ENCODE results near the gene GTPBP2. TPM values are rescaled to one million over a fixed set of nuclear protein-coding genes. Genes with fewer than 3 reads are reported as not detected.

GTPBP2 gene
- total and polyA plus RNA-seq, 7 donors, result 27.8 to 69.6 (median 34.6) TPM

DNA sequence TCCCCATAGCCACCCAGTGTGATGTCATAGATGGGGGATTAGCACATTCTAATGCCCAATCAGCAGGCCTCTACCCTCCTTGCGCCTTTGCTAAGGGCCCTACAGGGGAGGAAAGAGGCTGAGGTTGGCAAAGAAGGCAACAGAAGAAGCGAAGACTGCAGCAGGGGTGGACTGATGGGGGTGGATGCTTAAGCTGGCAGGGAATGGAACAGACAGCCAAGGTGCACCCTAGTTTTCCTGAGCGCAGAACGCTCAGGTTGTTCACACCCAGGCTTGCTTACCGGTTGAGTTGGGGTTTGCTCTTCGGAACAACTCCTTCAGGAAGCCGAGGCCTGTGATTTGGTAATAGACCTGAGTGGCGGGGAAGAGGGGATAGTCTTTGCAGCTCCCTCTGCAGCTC lies 45.9 kb upstream of the GTPBP2 start:
- WGBS, 3 donors, result 91 to 95% (median 91%) methylated on average over 8 of the region's 8 CpGs
- Histone ChIP-seq H3K27ac (peak overlapping the region; percentile 95), H3K4me3 (no peak overlapping the region), H3K36me3 (ENCODE audit: insufficient read depth in 1 of 2, low read depth in 1 of 2) (peaks cover 0 to 78% of the 10 kb centered on the region in 2 donors), H3K27me3 (ENCODE audit: insufficient read depth in 3 of 3, low read length in 2 of 3) (no peaks in the 10 kb centered on the region), H3K4me1 (peaks cover 91% of the 10 kb centered on the region), H3K9me3 (no peaks in the 10 kb centered on the region)
- no peak for TF ChIP-seq CTCF (IDR thresholded peaks at IDR 0.05)
- DNase-seq (no peak), ATAC-seq (no peak)
- intact Hi-C loops (cut with DNase I), result no loop called here

DNA sequence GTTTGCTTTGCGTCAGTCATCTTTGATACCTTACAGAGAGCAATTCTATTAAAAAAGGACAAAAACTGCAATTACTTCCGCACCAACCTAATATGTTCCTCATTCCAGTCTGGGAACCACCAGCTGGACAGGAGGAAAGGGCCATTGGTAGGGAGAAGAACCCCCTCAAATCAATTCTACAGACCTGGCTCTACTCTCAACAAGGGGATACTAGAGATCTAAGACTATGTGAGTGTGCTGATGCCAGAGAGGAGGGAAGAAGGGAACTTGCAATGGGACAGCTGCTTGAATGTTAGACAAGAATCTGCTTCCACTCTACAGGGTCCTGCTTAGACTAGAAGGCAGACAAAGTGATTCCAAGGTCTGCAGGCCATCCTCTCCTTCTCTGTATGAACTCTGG lies 45.2 kb upstream of the GTPBP2 start:
- intact Hi-C loops (cut with DNase I), result no loop called here
- WGBS, 3 donors, result 89 to 95% (median 92%) methylated on average over 2 of the region's 2 CpGs
- Histone ChIP-seq H3K27ac (peak overlapping the region; percentile 95), H3K9me3 (no peaks in the 10 kb centered on the region), H3K4me3 (no peak overlapping the region), H3K36me3 (ENCODE audit: insufficient read depth in 1 of 2, low read depth in 1 of 2) (peaks cover 0 to 78% of the 10 kb centered on the region in 2 donors), H3K27me3 (ENCODE audit: insufficient read depth in 3 of 3, low read length in 2 of 3) (no peaks in the 10 kb centered on the region), H3K4me1 (peaks cover 91% of the 10 kb centered on the region)
- DNase-seq (no peak), ATAC-seq (no peak)
- TF ChIP-seq CTCF (IDR thresholded peaks at IDR 0.05), result no peak

GRCh38 chr6:43673444-43674084 lies 44.5 kb upstream of the GTPBP2 start:
- Histone ChIP-seq H3K9me3 (no peaks in the 10 kb centered on the region), H3K4me1 (peaks cover 91% of the 10 kb centered on the region), H3K27me3 (ENCODE audit: insufficient read depth in 3 of 3, low read length in 2 of 3) (no peaks in the 10 kb centered on the region), H3K36me3 (ENCODE audit: insufficient read depth in 1 of 2, low read depth in 1 of 2) (peaks cover 0 to 73% of the 10 kb centered on the region in 2 donors), H3K27ac (peak overlapping the region; percentile 95), H3K4me3 (no peak overlapping the region)
- no peak for TF ChIP-seq CTCF (IDR thresholded peaks at IDR 0.05)
- ATAC-seq, result peak in 2 of 4 donors; percentile 16 to 29
- 45 to 61% (median 51%) methylated on average over 15 of the region's 15 CpGs for WGBS, 3 donors
- intact Hi-C loops (cut with DNase I), result no loop called here
- DNase-seq, result peak; percentile 56 to 75

DNA sequence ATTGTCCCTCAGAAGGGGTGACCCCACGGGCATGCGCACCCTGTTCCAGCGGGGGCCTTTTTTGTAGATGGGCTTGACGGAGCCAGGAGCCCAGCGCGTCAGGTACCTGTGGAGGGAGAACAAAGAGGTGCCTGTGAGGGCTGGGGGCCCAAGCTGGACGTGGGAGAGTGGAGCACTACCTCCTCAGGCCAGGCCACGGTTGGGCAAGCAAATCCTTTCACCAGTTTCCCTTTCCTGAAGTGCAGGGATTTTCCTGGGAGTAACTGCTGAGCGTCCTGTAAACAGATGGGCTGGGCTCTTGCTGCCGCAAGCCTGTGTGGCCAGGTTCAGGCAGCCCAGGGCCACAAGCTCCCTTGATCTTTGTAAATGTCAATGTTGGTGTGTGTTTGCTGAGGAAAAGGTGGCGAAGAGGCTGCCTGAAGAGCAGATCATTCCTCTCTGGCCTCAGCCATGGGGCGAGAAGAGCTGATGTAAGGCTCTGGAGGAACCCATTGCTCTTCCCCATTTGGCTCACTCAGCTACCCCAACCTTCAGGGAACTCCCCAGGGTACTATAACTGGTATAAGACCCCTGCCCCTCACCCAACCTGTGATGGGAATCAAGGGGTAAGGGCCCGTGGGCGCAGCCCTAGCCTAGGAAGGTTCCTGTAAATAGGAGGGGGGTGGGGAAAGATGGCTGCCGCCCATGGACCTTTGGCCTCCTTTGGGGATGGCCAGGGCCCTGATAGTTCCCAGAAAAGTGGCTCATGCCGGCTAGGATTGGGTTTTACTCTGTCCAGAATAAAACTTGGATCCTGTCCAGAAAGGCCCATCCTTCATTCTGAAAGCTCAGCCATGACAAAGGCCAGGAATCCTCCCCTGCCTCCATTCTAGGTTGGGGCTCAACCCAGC lies 43.0 kb upstream of the GTPBP2 start:
- 81 to 90% (median 82%) methylated on average over 16 of the region's 16 CpGs for WGBS, 3 donors
- no peaks in the 10 kb centered on the region for H3K9me3 ChIP-seq
- no peaks in the 10 kb centered on the region for H3K27me3 ChIP-seq (ENCODE audit: insufficient read depth in 3 of 3, low read length in 2 of 3)
- no peak overlapping the region for H3K4me3 ChIP-seq
- peaks cover 91% of the 10 kb centered on the region for H3K4me1 ChIP-seq
- peaks cover 0 to 58% of the 10 kb centered on the region in 2 donors for H3K36me3 ChIP-seq (ENCODE audit: insufficient read depth in 1 of 2, low read depth in 1 of 2)
- intact Hi-C loops (cut with DNase I), result no loop called here
- no peak for ATAC-seq
- peak overlapping the region; percentile 95 for H3K27ac ChIP-seq
- no peak for DNase-seq
- TF ChIP-seq CTCF (IDR thresholded peaks at IDR 0.05), result no peak

Measured in psoas muscle (tissue), 8 donors.